ENCODE data around the gene WDFY2.
"Not testable (repeated sequence)": the region's sequence is repeated elsewhere in the genome, so short reads cannot be mapped to it uniquely, and the experiment has no call there.

WDFY2 gene

GRCh38 chr13:51635137-51635878 is 51.0 kb downstream of the WDFY2 start:
- DNase-seq: no peak

- DNase-seq: no peak
Measured at GRCh38 chr13:51636349-51636890, 52.2 kb downstream of the WDFY2 start.

- no peak for DNase-seq
Measured at GRCh38 chr13:51637852-51638215, 53.6 kb downstream of the WDFY2 start.

GRCh38 chr13:51638216-51638871 is 54.1 kb downstream of the WDFY2 start:
- no peak for DNase-seq

- DNase-seq: peak; percentile 49
Measured at GRCh38 chr13:51639171-51639570, 54.9 kb downstream of the WDFY2 start.

- DNase-seq: not testable (repeated sequence)
Measured at GRCh38 chr13:51640696-51641095, 56.4 kb downstream of the WDFY2 start.

GRCh38 chr13:51643105-51643881 is 59.0 kb downstream of the WDFY2 start:
- peak; percentile 91 for DNase-seq

GRCh38 chr13:51643882-51644281 is 59.6 kb downstream of the WDFY2 start:
- DNase-seq: peak; percentile 91

- peak; percentile 12 for DNase-seq
Measured at GRCh38 chr13:51644654-51645053, 60.4 kb downstream of the WDFY2 start.

GRCh38 chr13:51645154-51645650 is 60.9 kb downstream of the WDFY2 start:
- DNase-seq: peak; percentile 62

- DNase-seq: no peak
Measured at GRCh38 chr13:51645761-51646670, 61.8 kb downstream of the WDFY2 start.

GRCh38 chr13:51647067-51647466 is 62.8 kb downstream of the WDFY2 start:
- DNase-seq: no peak

GRCh38 chr13:51652193-51652592 is 67.9 kb downstream of the WDFY2 start:
- not testable (repeated sequence) for DNase-seq

GRCh38 chr13:51659276-51660127 is 75.2 kb downstream of the WDFY2 start:
- DNase-seq: no peak

GRCh38 chr13:51660813-51661212 is 76.6 kb downstream of the WDFY2 start:
- DNase-seq: no peak

GRCh38 chr13:51663973-51664957 is 80.0 kb downstream of the WDFY2 start:
- no peak for DNase-seq

- DNase-seq: no peak
Measured at GRCh38 chr13:51665456-51665855, 81.2 kb downstream of the WDFY2 start.

- DNase-seq: no peak
Measured at GRCh38 chr13:51666374-51666773, 82.1 kb downstream of the WDFY2 start.

GRCh38 chr13:51666839-51667238 is 82.6 kb downstream of the WDFY2 start:
- no peak for DNase-seq
